ENCODE measurements around the gene KIAA0040. TPM values are rescaled to one million over a fixed set of nuclear protein-coding genes. Genes with fewer than 3 reads are reported as not detected.

Gene KIAA0040
- total RNA-seq, 1 donor from 2014 or later: not detected

- DNase-seq: no peak
- H3K36me3 Mint-ChIP-seq (ENCODE audit: unreplicated experiment): no peaks in the 10 kb centered on the region
- H3K27me3 Mint-ChIP-seq (ENCODE audit: unreplicated experiment): peaks cover 12% of the 10 kb centered on the region
- no peak overlapping the region for H3K4me3 Mint-ChIP-seq (ENCODE audit: unreplicated experiment)
- TF ChIP-seq CTCF (IDR thresholded peaks at IDR 0.05; ENCODE audit: partially characterized antibody, unreplicated experiment): no peak
- H3K4me1 Mint-ChIP-seq (ENCODE audit: low read depth, unreplicated experiment): no peaks in the 10 kb centered on the region
- H3K9me3 Mint-ChIP-seq (ENCODE audit: unreplicated experiment): peaks cover 2% of the 10 kb centered on the region
- no peak overlapping the region for H3K27ac Mint-ChIP-seq (ENCODE audit: unreplicated experiment)
Measured at GRCh38 chr1:175150596-175151319, 41.8 kb downstream of the KIAA0040 start.

GRCh38 chr1:175148068-175148467, 44.5 kb downstream of the KIAA0040 start:
- TF ChIP-seq CTCF (IDR thresholded peaks at IDR 0.05; ENCODE audit: partially characterized antibody, unreplicated experiment): no peak
- Mint-ChIP-seq H3K36me3 (ENCODE audit: unreplicated experiment) (no peaks in the 10 kb centered on the region), H3K4me3 (ENCODE audit: unreplicated experiment) (no peak overlapping the region), H3K9me3 (ENCODE audit: unreplicated experiment) (peaks cover 4% of the 10 kb centered on the region), H3K4me1 (ENCODE audit: low read depth, unreplicated experiment) (no peaks in the 10 kb centered on the region), H3K27ac (ENCODE audit: unreplicated experiment) (no peak overlapping the region), H3K27me3 (ENCODE audit: unreplicated experiment) (peaks cover 9% of the 10 kb centered on the region)
- DNase-seq: no peak

- H3K27ac Mint-ChIP-seq (ENCODE audit: unreplicated experiment): no peak overlapping the region
- DNase-seq: no peak
- H3K4me1 Mint-ChIP-seq (ENCODE audit: low read depth, unreplicated experiment): no peaks in the 10 kb centered on the region
- peaks cover 9% of the 10 kb centered on the region for H3K27me3 Mint-ChIP-seq (ENCODE audit: unreplicated experiment)
- TF ChIP-seq CTCF (IDR thresholded peaks at IDR 0.05; ENCODE audit: partially characterized antibody, unreplicated experiment): no peak
- H3K36me3 Mint-ChIP-seq (ENCODE audit: unreplicated experiment): no peaks in the 10 kb centered on the region
- peaks cover 4% of the 10 kb centered on the region for H3K9me3 Mint-ChIP-seq (ENCODE audit: unreplicated experiment)
- H3K4me3 Mint-ChIP-seq (ENCODE audit: unreplicated experiment): no peak overlapping the region
Measured at GRCh38 chr1:175147569-175147968, 45.0 kb downstream of the KIAA0040 start.

GRCh38 chr1:175146529-175147213, 45.9 kb downstream of the KIAA0040 start:
- Mint-ChIP-seq H3K27me3 (ENCODE audit: unreplicated experiment) (peaks cover 9% of the 10 kb centered on the region), H3K27ac (ENCODE audit: unreplicated experiment) (no peak overlapping the region), H3K4me1 (ENCODE audit: low read depth, unreplicated experiment) (no peaks in the 10 kb centered on the region), H3K36me3 (ENCODE audit: unreplicated experiment) (no peaks in the 10 kb centered on the region), H3K9me3 (ENCODE audit: unreplicated experiment) (peaks cover 4% of the 10 kb centered on the region), H3K4me3 (ENCODE audit: unreplicated experiment) (no peak overlapping the region)
- TF ChIP-seq CTCF (IDR thresholded peaks at IDR 0.05; ENCODE audit: partially characterized antibody, unreplicated experiment): peak; percentile 85
- peak; percentile 89 for DNase-seq

All from glutamatergic neuron (in vitro differentiated cells).